HCT116 (cell line): Measurements from ENCODE around the gene ENSA.

Experiments used
- ATF3 ChIP-seq: IDR thresholded peaks from 2 replicates; pipeline ENCODE4 v1.6.1; 2012
- CBX3 ChIP-seq: IDR thresholded peaks from 2 replicates; pipeline ENCODE4 v1.6.1; 2012; ENCODE audit warnings: low read depth
- CEBPB ChIP-seq: IDR thresholded peaks from 2 replicates; pipeline ENCODE4 v1.6.1; 2012; ENCODE audit warnings: low read depth
- CTCF ChIP-seq, 3 experiments: fragments of 200-600 bp in 1 of 3; sonication (generic) in 1 of 3; IDR thresholded peaks in 2 of 3; conservative IDR thresholded peaks in 1 of 3; 2 replicates each; pipeline ENCODE4 v1.5.1; 2012 to 2017; ENCODE audit warnings: low read depth in 2 of 3, low read length in 2 of 3, antibody characterized with exemption in 1 of 3, borderline replicate concordance in 1 of 3, control low read depth in 1 of 3, mild to moderate bottlenecking in 1 of 3, mixed read lengths in 1 of 3, mixed run types in 1 of 3, moderate library complexity in 1 of 3; ENCODE audit not compliant: insufficient read depth in 1 of 3
- EGR1 ChIP-seq: IDR thresholded peaks from 2 replicates; pipeline ENCODE4 v1.6.1; 2012; ENCODE audit warnings: low read depth
- EZH2 ChIP-seq: fragments of 200-600 bp; sonication (generic); IDR thresholded peaks from 2 replicates; pipeline ENCODE4 v1.6.1; 2017; ENCODE audit warnings: antibody characterized with exemption, mixed run types
- POLR2A ChIP-seq: IDR thresholded peaks from 2 replicates; pipeline ENCODE4 v1.7.0; 2011; ENCODE audit warnings: borderline replicate concordance; ENCODE audit not compliant: insufficient read depth, insufficient read length; ENCODE audit errors: extremely low read depth
- POLR2AphosphoS5 ChIP-seq: IDR thresholded peaks from 2 replicates; pipeline ENCODE4 v1.6.1; 2011; ENCODE audit warnings: mild to moderate bottlenecking, low read depth, low read length, moderate library complexity
- REST ChIP-seq: IDR thresholded peaks from 2 replicates; pipeline ENCODE4 v1.6.1; 2012; ENCODE audit warnings: low read depth

- no peak for TF ChIP-seq POLR2A
- TF ChIP-seq CTCF (IDR thresholded peaks at IDR 0.05 in 2 of 3, conservative IDR thresholded peaks at IDR 0.05 in 1 of 3; ENCODE audit: borderline replicate concordance in 1 of 3, insufficient read depth in 1 of 3, low read depth in 2 of 3, low read length in 2 of 3) = no peak
- no peak for TF ChIP-seq POLR2AphosphoS5
- no peak for TF ChIP-seq EGR1
- TF ChIP-seq EZH2 = no peak
- no peak for TF ChIP-seq CBX3
- no peak for TF ChIP-seq CEBPB
- TF ChIP-seq REST = no peak
- no peak for TF ChIP-seq ATF3
Measured at GRCh38 chr1:150663321-150663720, 33.9 kb upstream of the ENSA start.
